Right lobe of liver (tissue), 6 donors: ENCODE data around the gene LIMCH1. TPM values are rescaled to one million over a fixed set of nuclear protein-coding genes. Genes with fewer than 3 reads are reported as not detected.
"Not testable (repeated sequence)": the region's sequence is repeated elsewhere in the genome, so short reads cannot be mapped to it uniquely, and the experiment has no call there.

ENCODE experiments used
- ATAC-seq, 4 donors: fragments of 200-7000 bp; cut with Tn5 transposase; one replicate each; pipeline ENCODE4 v1.9.1; 2020; ENCODE audit warnings: mild to moderate bottlenecking in 4 of 4, moderate library complexity in 4 of 4
- DNase-seq, 3 donors: peaks; one replicate each; pipeline ENCODE4 v3.0.0-alpha.2; 2020
- H3K27ac ChIP-seq, 3 donors: fragments of 200-600 bp; one replicate each; pipeline ENCODE4 v1.8.0; 2022
- H3K27me3 ChIP-seq, 2 donors: fragments of 200-600 bp; one replicate each; pipeline ENCODE4 v1.8.0; 2022
- H3K36me3 ChIP-seq, 4 donors: fragments of 200-600 bp; sonication (generic) in 1 of 4; one replicate each; pipeline versions ENCODE4 v1.5.1 to v1.8.0; 2017 to 2022; ENCODE audit warnings: control low read depth in 1 of 4
- H3K4me1 ChIP-seq, 4 donors: fragments of 200-600 bp; sonication (generic) in 1 of 4; one replicate each; pipeline versions ENCODE4 v1.5.1 to v1.8.0; 2017 to 2022; ENCODE audit warnings: control low read depth in 1 of 4
- H3K4me3 ChIP-seq, 3 donors: fragments of 200-600 bp; one replicate each; pipeline ENCODE4 v1.8.0; 2022
- H3K9me3 ChIP-seq, 4 donors: fragments of 200-600 bp; sonication (generic) in 1 of 4; one replicate each; pipeline versions ENCODE4 v1.5.1 to v1.8.0; 2017 to 2022; ENCODE audit warnings: control low read depth in 1 of 4
- POLR2A ChIP-seq: fragments of 450-650 bp; IDR thresholded peaks from one replicate; pipeline ENCODE4 v1.6.1; 2017; ENCODE audit warnings: antibody characterized with exemption, mild to moderate bottlenecking
- WGBS: methylation state at CpG from one replicate; pipeline ENCODE4 v1.1.6; 2018; ENCODE audit warnings: low coverage, low lambda C conversion rate; ENCODE audit not compliant: insufficient coverage; ENCODE audit errors: missing lambda C conversion rate; 5-methylcytosine and 5-hydroxymethylcytosine counted together
- intact Hi-C, 2 donors: fragments of 100-400 bp; cut with DNase I; formaldehyde crosslinking; loops; one replicate each; pipeline versions ENCODE4 v1.11.2 to v1.14.1; 2022
- total RNA-seq, 6 experiments: library from RNA; depleted of rRNA in 2 of 6; stranded (reverse); fragments of >200 nt in 2 of 6; fragmentation: NEBNext Ultra II Directional in 3 of 6; extraction: Animal tissue kit (Norgen Biotek cat#: 25700) in 3 of 6; gene quantifications; one replicate each; pipeline versions ENCODE4 v1.1.0 to v1.2.4, GENCODE V29; 2016 to 2023
- TF ChIP-seq, protein P1 (sequence below), 4 donors: fragments of 200-600 bp in 3 of 4; fragments of 450-650 bp in 1 of 4; IDR thresholded peaks; one replicate each; pipeline versions ENCODE4 v1.5.1 to v1.8.0; 2016 to 2022; ENCODE audit warnings: antibody characterized with exemption in 4 of 4, mild to moderate bottlenecking in 2 of 4
- donor health status: DM: no; HTN: yes; CAD: no.
- donor health status: DM: no; HTN: no; CAD: no.
- donor health status: DM: no; HTN: no; CAD: no.
- donor health status: DM: no; HTN: yes; CAD: no.
- donor health status: DM: no; HTN: yes; CAD: no.

Gene LIMCH1
- total RNA-seq, 6 experiments from 2014 or later: 8.3 to 26.9 (median 12.9) TPM

- no peak overlapping the region for H3K27ac ChIP-seq
- intact Hi-C loops: no loop called here
These were observed 196.4 kb downstream of the LIMCH1 start for GRCh38 chr4:41734371-41734770.

DNA sequence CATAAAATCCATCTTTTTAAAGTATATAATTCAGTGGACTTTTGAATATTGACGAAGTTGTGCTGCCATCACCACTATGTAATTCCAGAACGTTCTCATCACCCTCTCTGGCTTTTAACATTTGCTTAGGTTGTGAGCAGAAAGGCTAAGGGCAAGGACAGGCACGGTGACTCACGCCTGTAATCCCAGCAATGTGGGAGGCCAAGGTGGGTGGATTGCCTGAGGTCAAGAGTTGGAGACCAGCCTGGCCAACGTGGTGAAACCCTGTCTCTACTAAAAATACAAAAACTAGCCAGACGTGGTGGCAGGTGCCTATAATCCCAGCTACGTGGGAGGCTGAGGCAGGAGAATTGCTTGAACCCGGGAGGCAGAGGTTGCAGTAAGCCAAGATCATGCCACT, 199.5 kb downstream of the LIMCH1 start:
- intact Hi-C loops, H3K4me3 ChIP-seq, H3K27ac ChIP-seq, H3K4me1 ChIP-seq, DNase-seq, H3K36me3 ChIP-seq, ATAC-seq, H3K27me3 ChIP-seq, H3K9me3 ChIP-seq: not testable (repeated sequence)
- WGBS: 32% methylated on average over 6 of the region's 8 CpGs

More at GRCh38 chr4:41734371-41734770, 196.4 kb downstream of the LIMCH1 start:
- no peaks in the 10 kb centered on the region for H3K36me3 ChIP-seq
- H3K27me3 ChIP-seq: no peaks in the 10 kb centered on the region
- WGBS: 38% methylated on average over 2 of the region's 3 CpGs
- no peaks in the 10 kb centered on the region for H3K9me3 ChIP-seq
- TF ChIP-seq, protein P1, sequence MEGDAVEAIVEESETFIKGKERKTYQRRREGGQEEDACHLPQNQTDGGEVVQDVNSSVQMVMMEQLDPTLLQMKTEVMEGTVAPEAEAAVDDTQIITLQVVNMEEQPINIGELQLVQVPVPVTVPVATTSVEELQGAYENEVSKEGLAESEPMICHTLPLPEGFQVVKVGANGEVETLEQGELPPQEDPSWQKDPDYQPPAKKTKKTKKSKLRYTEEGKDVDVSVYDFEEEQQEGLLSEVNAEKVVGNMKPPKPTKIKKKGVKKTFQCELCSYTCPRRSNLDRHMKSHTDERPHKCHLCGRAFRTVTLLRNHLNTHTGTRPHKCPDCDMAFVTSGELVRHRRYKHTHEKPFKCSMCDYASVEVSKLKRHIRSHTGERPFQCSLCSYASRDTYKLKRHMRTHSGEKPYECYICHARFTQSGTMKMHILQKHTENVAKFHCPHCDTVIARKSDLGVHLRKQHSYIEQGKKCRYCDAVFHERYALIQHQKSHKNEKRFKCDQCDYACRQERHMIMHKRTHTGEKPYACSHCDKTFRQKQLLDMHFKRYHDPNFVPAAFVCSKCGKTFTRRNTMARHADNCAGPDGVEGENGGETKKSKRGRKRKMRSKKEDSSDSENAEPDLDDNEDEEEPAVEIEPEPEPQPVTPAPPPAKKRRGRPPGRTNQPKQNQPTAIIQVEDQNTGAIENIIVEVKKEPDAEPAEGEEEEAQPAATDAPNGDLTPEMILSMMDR (IDR thresholded peaks at IDR 0.05): no peak
- TF ChIP-seq POLR2A: no peak
- no peaks in the 10 kb centered on the region for H3K4me1 ChIP-seq
- ATAC-seq (no peak), DNase-seq (no peak)
- no peak overlapping the region for H3K4me3 ChIP-seq

GRCh38 chr4:41741354-41741753, 203.4 kb downstream of the LIMCH1 start:
- H3K27me3 ChIP-seq: peaks cover 0 to 12% of the 10 kb centered on the region in 2 donors

GRCh38 chr4:41744572-41745291, 206.8 kb downstream of the LIMCH1 start:
- DNase-seq (no peak), ATAC-seq (no peak)
- H3K36me3 ChIP-seq: no peaks in the 10 kb centered on the region
- intact Hi-C loops: no loop called here
- peaks cover 18 to 39% of the 10 kb centered on the region in 2 donors for H3K27me3 ChIP-seq
- TF ChIP-seq POLR2A: no peak
- TF ChIP-seq, protein P1 (IDR thresholded peaks at IDR 0.05): no peak
- H3K27ac ChIP-seq: no peak overlapping the region
- WGBS: 4% methylated on average over 29 of the region's 33 CpGs
- no peaks in the 10 kb centered on the region for H3K4me1 ChIP-seq
- H3K4me3 ChIP-seq: no peak overlapping the region
- no peaks in the 10 kb centered on the region for H3K9me3 ChIP-seq

More at GRCh38 chr4:41741354-41741753, 203.4 kb downstream of the LIMCH1 start:
- Histone ChIP-seq H3K4me1 (no peaks in the 10 kb centered on the region), H3K36me3 (no peaks in the 10 kb centered on the region), H3K4me3 (no peak overlapping the region), H3K27ac (no peak overlapping the region), H3K9me3 (no peaks in the 10 kb centered on the region)
- ATAC-seq (no peak), DNase-seq (no peak)
- 41% methylated on average over 2 of the region's 2 CpGs for WGBS
- intact Hi-C loops: no loop called here
- no peak for TF ChIP-seq POLR2A
- TF ChIP-seq, protein P1 (IDR thresholded peaks at IDR 0.05): no peak

DNA sequence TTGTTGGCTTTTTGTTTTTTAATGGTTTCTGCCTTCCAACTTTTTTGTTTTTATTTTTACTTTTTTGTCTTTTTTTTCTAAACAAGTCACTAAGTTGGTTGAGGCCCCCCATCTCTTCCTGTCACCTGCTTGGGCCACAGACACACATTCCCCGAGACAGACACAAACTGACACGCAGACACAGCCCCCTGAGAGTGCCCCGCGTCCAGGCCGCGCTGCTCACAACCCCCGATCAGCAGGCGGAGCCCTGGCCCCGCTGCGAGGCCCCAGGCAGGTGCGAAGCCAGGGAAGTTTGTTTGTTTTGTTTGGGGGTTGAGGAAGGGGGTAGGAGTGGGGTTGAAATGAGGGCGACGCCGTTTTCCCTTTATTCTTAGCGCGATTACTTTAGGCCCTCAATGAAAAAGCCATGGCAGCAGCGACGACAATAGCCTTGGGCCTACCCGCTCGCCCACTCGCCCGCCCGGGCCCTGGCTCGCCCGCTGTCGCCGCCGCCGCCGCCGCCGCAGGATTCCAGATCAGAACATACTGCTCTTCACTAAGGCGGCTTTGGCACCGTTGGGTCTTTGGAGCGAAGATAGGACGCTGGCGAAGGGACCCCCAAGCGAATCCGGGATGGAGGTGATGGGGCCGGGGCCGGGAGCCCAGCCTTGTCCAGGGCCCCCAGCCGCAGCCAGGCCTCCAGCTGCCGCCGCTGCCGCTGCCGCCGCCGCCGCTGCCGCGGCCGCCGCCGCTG, 207.5 kb downstream of the LIMCH1 start:
- Histone ChIP-seq H3K4me1 (no peaks in the 10 kb centered on the region), H3K27me3 (peaks cover 18 to 46% of the 10 kb centered on the region in 2 donors), H3K36me3 (no peaks in the 10 kb centered on the region), H3K27ac (no peak overlapping the region), H3K9me3 (no peaks in the 10 kb centered on the region), H3K4me3 (no peak overlapping the region)
- 11% methylated on average over 16 of the region's 54 CpGs for WGBS
- ATAC-seq (no peak), DNase-seq (no peak)
- intact Hi-C loops: no loop called here
- TF ChIP-seq, protein P1 (IDR thresholded peaks at IDR 0.05): no peak
- no peak for TF ChIP-seq POLR2A
